Frontal cortex (tissue), 1 donor: Measurements from ENCODE around the gene STXBP3. TPM values are rescaled to one million over a fixed set of nuclear protein-coding genes. Genes with fewer than 3 reads are reported as not detected.

ENCODE experiments used
- total RNA-seq: library from RNA; depleted of rRNA; stranded (reverse); fragments of >200 nt; gene quantifications from one replicate; pipeline ENCODE4 v1.2.3, GENCODE V29; 2014

Gene STXBP3
- total RNA-seq, 1 donor from 2014 or later, result 31.0 TPM

Other genes starting within 250 kb of the STXBP3 start
- gene EEIG2, start 186.6 kb upstream of the STXBP3 start, total RNA-seq, result 56.7 TPM
- gene HENMT1, start 85.6 kb upstream of the STXBP3 start, total RNA-seq, result 35.5 TPM
- gene PRPF38B, start 54.4 kb upstream of the STXBP3 start, total RNA-seq, result 20.8 TPM
- under 0.01 TPM for gene FNDC7, start 33.8 kb upstream of the STXBP3 start, total RNA-seq
- gene AKNAD1, start 110.4 kb downstream of the STXBP3 start, total RNA-seq, result 5.3 TPM
- 64.8 TPM for gene GPSM2, start 130.3 kb downstream of the STXBP3 start, total RNA-seq
- 28.1 TPM for gene CLCC1, start 216.8 kb downstream of the STXBP3 start, total RNA-seq